ENCODE results near the gene SYNJ1. TPM values are rescaled to one million over a fixed set of nuclear protein-coding genes. Genes with fewer than 3 reads are reported as not detected.
A peak's percentile ranks its signal among the peaks of the same experiment; 100 is the strongest.

The SYNJ1 gene
- total and polyA plus RNA-seq, 2 of the 13 experiments (the other 11 are each of a cell fraction or from before 2014, with no cell fraction given), result 2.0 to 2.7 TPM

GRCh38 chr21:32612075-32612998, 115.5 kb downstream of the SYNJ1 start, which contains the start of gene CFAP298 (continued):
- TF ChIP-seq PREB (CRISPR knock-in tag; IDR thresholded peaks at IDR 0.05) (no peak), BRF2 (CRISPR knock-in tag; IDR thresholded peaks at IDR 0.05) (0 out of 2 replicates have a peak, but pooled peaks have one; percentile 10), KMT2B (CRISPR knock-in tag; IDR thresholded peaks at IDR 0.05) (peak; percentile 93), CENPX (CRISPR knock-in tag; IDR thresholded peaks at IDR 0.05) (no peak), ZNF451 (CRISPR knock-in tag; IDR thresholded peaks at IDR 0.05) (no peak; the same call in none of the 2 replicates), ZSCAN22 (CRISPR knock-in tag; IDR thresholded peaks at IDR 0.05) (0 out of 2 replicates have a peak, but pooled peaks have one; percentile 51), SAFB2 (CRISPR knock-in tag; IDR thresholded peaks at IDR 0.05; ENCODE audit: borderline replicate concordance, low read depth) (no peak), ZNF674 (CRISPR knock-in tag; IDR thresholded peaks at IDR 0.05; ENCODE audit: low read depth) (no peak), MYPOP (CRISPR knock-in tag; IDR thresholded peaks at IDR 0.05) (peak; percentile 53; the same call in 1 of the 2 replicates), CSRNP2 (CRISPR knock-in tag; conservative IDR thresholded peaks at IDR 0.05; ENCODE audit: low read depth) (no peak), MATR3 (CRISPR knock-in tag; IDR thresholded peaks at IDR 0.05) (no peak), ATM (IDR thresholded peaks at IDR 0.05; ENCODE audit: borderline replicate concordance) (no peak), ZFP36 (IDR thresholded peaks at IDR 0.05; ENCODE audit: borderline replicate concordance, low read depth, low read length, partially characterized antibody) (no peak), RNF219 (CRISPR knock-in tag; IDR thresholded peaks at IDR 0.05) (no peak), GATAD1 (CRISPR knock-in tag; IDR thresholded peaks at IDR 0.05) (peak; percentile 94), ZNF792 (CRISPR knock-in tag; IDR thresholded peaks at IDR 0.05) (no peak; the same call in 1 of the 2 replicates), ZNF556 (CRISPR knock-in tag; IDR thresholded peaks at IDR 0.05; ENCODE audit: borderline replicate concordance) (peak; percentile 24; the same call in 1 of the 2 replicates), MIER3 (CRISPR knock-in tag; IDR thresholded peaks at IDR 0.05; ENCODE audit: borderline replicate concordance) (peak; percentile 61; the same call in 1 of the 2 replicates), MBNL3 (CRISPR knock-in tag; conservative IDR thresholded peaks at IDR 0.05) (no peak), JDP2 (CRISPR knock-in tag; IDR thresholded peaks at IDR 0.05; ENCODE audit: borderline replicate concordance) (peak; percentile 22; the same call in 1 of the 2 replicates), GTF3A (CRISPR knock-in tag; conservative IDR thresholded peaks at IDR 0.05) (peak; percentile 83; the same call in 1 of the 2 replicates), RFX1 (IDR thresholded peaks at IDR 0.05) (peak; percentile 97)
